Trophoblast cell (in vitro differentiated cells and primary cell): ENCODE results near the gene CCNI2.
A peak's percentile ranks its signal among the peaks of the same experiment; 100 is the strongest.

Experiments
- DNase-seq, 2 donors: peaks; one replicate each; pipeline ENCODE4 v3.0.0-alpha.2; 2016
- H2AFZ ChIP-seq: 2 replicates; pipeline ENCODE4 v1.6.1; 2013; ENCODE audit warnings: low read length, moderate library complexity, mild to moderate bottlenecking; ENCODE audit not compliant: insufficient read depth, poor library complexity
- H2AK5ac ChIP-seq: 2 replicates; pipeline ENCODE4 v1.6.1; 2013; ENCODE audit warnings: mild to moderate bottlenecking, low read length
- H2BK120ac ChIP-seq: 2 replicates; pipeline ENCODE4 v1.6.1; 2013; ENCODE audit warnings: low read length, mild to moderate bottlenecking, moderate library complexity; ENCODE audit not compliant: insufficient read depth, poor library complexity
- H2BK12ac ChIP-seq: 2 replicates; pipeline ENCODE4 v1.6.1; 2013; ENCODE audit warnings: mild to moderate bottlenecking, low read length, moderate library complexity
- H2BK5ac ChIP-seq: 2 replicates; pipeline ENCODE4 v1.6.1; 2013; ENCODE audit warnings: low read length, low read depth, moderate library complexity, mild to moderate bottlenecking; ENCODE audit not compliant: poor library complexity
- H3K14ac ChIP-seq: 2 replicates; pipeline ENCODE4 v1.6.1; 2013; ENCODE audit warnings: mild to moderate bottlenecking, low read length
- H3K18ac ChIP-seq: 2 replicates; pipeline ENCODE4 v1.6.1; 2013; ENCODE audit warnings: mild to moderate bottlenecking, low read length
- H3K23ac ChIP-seq: 2 replicates; pipeline ENCODE4 v1.6.1; 2013; ENCODE audit warnings: low read length
- H3K27ac ChIP-seq: 2 replicates; pipeline ENCODE4 v1.5.1; 2013; ENCODE audit warnings: low read depth, mild to moderate bottlenecking, inconsistent platforms, low read length, moderate library complexity
- H3K27me3 ChIP-seq: 2 replicates; pipeline ENCODE4 v1.6.1; 2013; ENCODE audit warnings: inconsistent platforms, mild to moderate bottlenecking, low read length, moderate library complexity; ENCODE audit not compliant: insufficient read depth
- H3K36me3 ChIP-seq, 2 experiments: 1 replicate in 1 of 2; 2 replicates in 1 of 2; pipeline ENCODE4 v1.6.1; 2013; ENCODE audit warnings: low read length in 2 of 2, mild to moderate bottlenecking in 2 of 2, moderate library complexity in 1 of 2; ENCODE audit not compliant: insufficient read depth in 2 of 2, control insufficient read depth in 1 of 2
- H3K4ac ChIP-seq: 2 replicates; pipeline ENCODE4 v1.6.1; 2013; ENCODE audit warnings: low read depth, mild to moderate bottlenecking, low read length, moderate library complexity
- H3K4me1 ChIP-seq, 2 experiments: 1 replicate in 1 of 2; 2 replicates in 1 of 2; pipeline ENCODE4 v1.6.1; 2013; ENCODE audit warnings: low read length in 2 of 2, mild to moderate bottlenecking in 2 of 2, moderate library complexity in 1 of 2; ENCODE audit not compliant: insufficient read depth in 2 of 2, control insufficient read depth in 1 of 2
- H3K4me2 ChIP-seq: 2 replicates; pipeline ENCODE4 v1.6.1; 2013; ENCODE audit warnings: inconsistent platforms, mild to moderate bottlenecking, low read length, moderate library complexity
- H3K4me3 ChIP-seq: 2 replicates; pipeline ENCODE4 v1.5.1; 2013; ENCODE audit warnings: mild to moderate bottlenecking, low read depth, low read length, inconsistent platforms
- H3K79me1 ChIP-seq: one replicate; pipeline ENCODE4 v1.6.1; 2013; ENCODE audit warnings: low read length
- H3K79me2 ChIP-seq: 2 replicates; pipeline ENCODE4 v1.6.1; 2013; ENCODE audit warnings: low read length, mild to moderate bottlenecking; ENCODE audit not compliant: control insufficient read depth, insufficient read depth, poor library complexity
- H3K9ac ChIP-seq: 2 replicates; pipeline ENCODE4 v1.6.1; 2013; ENCODE audit warnings: mild to moderate bottlenecking, low read length
- H3K9me3 ChIP-seq: 2 replicates; pipeline ENCODE4 v1.6.1; 2013; ENCODE audit warnings: low read depth, mild to moderate bottlenecking, control low read depth, inconsistent platforms, low read length; ENCODE audit not compliant: insufficient read depth
- H4K12ac ChIP-seq: 2 replicates; pipeline ENCODE4 v1.6.1; 2013; ENCODE audit warnings: low read depth, mild to moderate bottlenecking, low read length, moderate library complexity
- H4K8ac ChIP-seq: 2 replicates; pipeline ENCODE4 v1.6.1; 2013; ENCODE audit warnings: low read depth, mild to moderate bottlenecking, low read length, moderate library complexity
- H4K91ac ChIP-seq: one replicate; pipeline ENCODE4 v1.6.1; 2013; ENCODE audit warnings: low read depth, mild to moderate bottlenecking, low read length, moderate library complexity
- WGBS: extraction: QIAGEN DNeasy Blood & Tissue Kit; methylation state at CpG from one replicate; pipeline ENCODE4 v1.1.7; 2013; ENCODE audit warnings: missing lambda C conversion rate; ENCODE audit not compliant: insufficient read length, insufficient coverage; ENCODE audit errors: extremely low coverage; 5-methylcytosine and 5-hydroxymethylcytosine counted together

Gene CCNI2

DNA sequence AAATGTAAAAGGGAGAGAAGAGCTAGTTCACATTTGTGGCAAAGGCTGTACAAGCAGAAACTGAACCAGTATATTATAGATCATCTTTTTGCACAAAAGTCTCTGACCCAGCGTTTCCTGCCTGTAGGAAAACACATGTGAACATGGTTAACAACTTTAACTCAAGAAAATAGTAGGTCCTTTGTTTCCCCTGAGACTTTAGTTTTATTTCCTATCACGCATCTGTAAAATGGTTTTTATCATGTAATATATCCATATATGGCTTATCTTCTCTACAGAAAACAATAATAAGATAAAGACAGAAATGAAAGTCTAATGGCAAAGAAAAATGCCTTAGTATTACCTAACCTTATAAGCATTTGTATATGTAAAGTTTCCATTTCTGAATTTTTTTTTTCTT, 12.5 kb upstream of the CCNI2 start:
- no peak overlapping the region for H3K9ac ChIP-seq
- H3K4me3 ChIP-seq, result no peak overlapping the region
- no peaks in the 10 kb centered on the region for H3K27me3 ChIP-seq
- H4K12ac ChIP-seq, result no peak overlapping the region
- H2BK120ac ChIP-seq, result no peak overlapping the region
- H4K91ac ChIP-seq, result no peak overlapping the region
- no peak for DNase-seq
- H2AFZ ChIP-seq, result no peak overlapping the region
- no peak overlapping the region for H2AK5ac ChIP-seq
- H4K8ac ChIP-seq, result no peak overlapping the region
- peaks cover 4% of the 10 kb centered on the region for H3K79me2 ChIP-seq
- no peak overlapping the region for H3K23ac ChIP-seq
- no peak overlapping the region for H3K27ac ChIP-seq
- no peak overlapping the region for H2BK5ac ChIP-seq
- H3K18ac ChIP-seq, result no peak overlapping the region
- peaks cover 3 to 4% of the 10 kb centered on the region in 2 experiments for H3K4me1 ChIP-seq
- no CpG with 5 or more reads among the region's 2 CpGs for whole genome bisulfite sequencing
- H3K14ac ChIP-seq, result no peak overlapping the region
- H3K9me3 ChIP-seq, result no peaks in the 10 kb centered on the region
- no peak overlapping the region for H2BK12ac ChIP-seq
- no peak overlapping the region for H3K4ac ChIP-seq
- peaks cover 4% of the 10 kb centered on the region for H3K79me1 ChIP-seq
- H3K4me2 ChIP-seq, result no peak overlapping the region
- H3K36me3 ChIP-seq, result peaks cover 2 to 8% of the 10 kb centered on the region in 2 experiments

DNA sequence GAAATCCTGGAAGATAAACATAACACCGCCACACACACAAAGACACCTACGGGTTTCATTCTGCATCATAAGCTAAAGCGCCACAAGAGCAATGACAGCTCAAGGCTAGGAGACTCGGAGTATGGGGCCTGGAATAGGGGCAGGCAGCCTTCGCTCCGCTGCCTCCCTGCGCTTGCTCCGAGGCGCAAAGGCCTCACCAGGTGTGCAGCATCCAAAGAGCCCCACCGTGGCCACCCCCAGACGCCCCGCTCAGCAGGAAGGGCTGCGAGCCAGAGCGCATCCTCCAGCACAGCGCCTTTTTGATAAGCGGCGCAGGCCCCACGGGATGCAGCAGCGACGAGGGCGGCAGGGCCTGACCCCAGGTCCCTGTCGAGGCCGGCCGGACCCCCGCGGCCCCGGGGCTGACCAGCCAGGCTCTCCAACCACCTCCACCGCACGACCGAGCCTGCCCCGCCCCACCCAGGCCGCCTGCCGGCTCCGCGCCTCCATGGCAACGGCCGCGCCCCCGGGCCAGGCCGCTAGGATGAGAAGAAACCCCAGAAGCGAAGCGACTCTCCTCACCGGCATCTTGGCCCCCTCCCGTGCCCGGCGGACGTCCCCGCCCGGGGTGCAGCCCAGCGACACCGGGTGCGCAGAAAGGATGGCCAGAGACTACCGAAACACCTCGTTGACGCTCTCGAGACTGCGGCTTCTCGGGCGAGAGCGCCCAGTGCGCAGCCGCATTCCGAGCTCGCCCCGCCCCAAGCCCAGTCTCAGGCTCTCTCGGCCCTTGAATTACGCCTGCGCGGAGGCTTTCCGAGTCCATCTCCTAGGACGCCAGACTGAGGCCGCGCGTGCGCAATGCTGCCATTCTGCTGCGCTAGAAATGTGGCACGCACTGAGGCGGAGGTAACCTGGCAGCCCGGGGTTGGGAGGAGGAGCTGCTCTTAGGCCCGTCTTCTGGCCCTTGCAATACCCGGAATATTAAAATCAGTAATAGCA, 10.1 kb upstream of the CCNI2 start, which contains the start of gene KIF3A:
Gene KIF3A (minus strand): TSS at position 694 of the 981 bp plus-strand sequence. CDS start 127 bp downstream, at position 567.
- Histone ChIP-seq H2AK5ac (peak within 1 kb of the TSS; percentile 18), H3K27ac (peak within 1 kb of the TSS; percentile 10), H3K14ac (peak within 1 kb of the TSS; percentile 68), H3K9me3 (no peaks in the 10 kb centered on the region), H3K4me3 (peak within 1 kb of the TSS; percentile 91), H2BK5ac (peak within 1 kb of the TSS; percentile 75), H3K79me2 (peaks cover 4% of the 10 kb centered on the region), H2AFZ (peak within 1 kb of the TSS; percentile 98), H3K4me1 (peaks cover 3 to 4% of the 10 kb centered on the region in 2 experiments), H3K27me3 (no peaks in the 10 kb centered on the region), H3K23ac (no peak within 1 kb of the TSS), H3K4me2 (peak within 1 kb of the TSS; percentile 83), H4K12ac (peak within 1 kb of the TSS; percentile 79), H3K18ac (peak within 1 kb of the TSS; percentile 76), H3K4ac (peak within 1 kb of the TSS; percentile 43), H4K8ac (peak within 1 kb of the TSS; percentile 70), H4K91ac (peak within 1 kb of the TSS; percentile 78), H2BK120ac (peak within 1 kb of the TSS; percentile 61), H3K79me1 (peaks cover 5% of the 10 kb centered on the region), H3K36me3 (peaks cover 0 to 3% of the 10 kb centered on the region in 2 experiments), H2BK12ac (peak within 1 kb of the TSS; percentile 91), H3K9ac (peak within 1 kb of the TSS; percentile 78)
- WGBS, result no CpG with 5 or more reads among the region's 81 CpGs
- peak; percentile 100 for DNase-seq

- WGBS, result no CpG with 5 or more reads among the region's 9 CpGs
These were observed 9.1 kb upstream of the CCNI2 start for GRCh38 chr5:132737982-132738681.

DNA sequence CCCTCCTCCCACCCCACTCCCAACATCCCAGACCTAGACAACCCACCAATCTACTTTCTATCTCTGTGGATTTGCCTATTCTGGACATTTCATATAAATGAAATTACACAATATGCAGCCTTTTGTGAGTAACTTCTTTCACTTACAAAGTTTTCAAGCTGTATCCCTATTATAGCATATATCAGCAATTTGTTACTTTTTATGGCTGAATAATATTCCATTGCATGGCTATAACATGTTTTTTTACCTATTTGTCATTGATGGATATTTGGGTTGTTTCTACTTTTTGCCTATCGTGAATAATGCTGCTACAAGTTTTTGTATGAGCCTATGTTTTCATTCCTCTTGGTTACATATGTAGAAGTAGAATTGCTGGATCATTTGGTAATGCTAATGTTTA, 8.0 kb upstream of the CCNI2 start:
- H2BK5ac ChIP-seq, result no peak overlapping the region
- H3K79me1 ChIP-seq, result peaks cover 7% of the 10 kb centered on the region
- no peak for DNase-seq
- H3K79me2 ChIP-seq, result peaks cover 4% of the 10 kb centered on the region
- H3K9ac ChIP-seq, result no peak overlapping the region
- no peak overlapping the region for H4K12ac ChIP-seq
- H3K9me3 ChIP-seq, result peaks cover 2% of the 10 kb centered on the region
- no peak overlapping the region for H2AFZ ChIP-seq
- H3K23ac ChIP-seq, result no peak overlapping the region
- no peak overlapping the region for H3K4ac ChIP-seq
- H3K4me1 ChIP-seq, result peaks cover 3 to 4% of the 10 kb centered on the region in 2 experiments
- no peak overlapping the region for H2AK5ac ChIP-seq
- H3K27me3 ChIP-seq, result no peaks in the 10 kb centered on the region
- no peak overlapping the region for H3K4me3 ChIP-seq
- no peak overlapping the region for H2BK12ac ChIP-seq
- no peak overlapping the region for H4K91ac ChIP-seq
- no peaks in the 10 kb centered on the region for H3K36me3 ChIP-seq
- no CpG with 5 or more reads among the region's 1 CpG for WGBS
- no peak overlapping the region for H3K27ac ChIP-seq
- no peak overlapping the region for H3K4me2 ChIP-seq
- no peak overlapping the region for H2BK120ac ChIP-seq
- H4K8ac ChIP-seq, result no peak overlapping the region
- H3K14ac ChIP-seq, result no peak overlapping the region
- H3K18ac ChIP-seq, result no peak overlapping the region

More at GRCh38 chr5:132737982-132738681, 9.1 kb upstream of the CCNI2 start:
- H3K4ac ChIP-seq, result no peak overlapping the region
- no peak overlapping the region for H2AK5ac ChIP-seq
- peak overlapping the region; percentile 91 for H2BK12ac ChIP-seq
- DNase-seq, result peak; percentile 72 to 90
- H3K4me1 ChIP-seq, result peaks cover 3 to 4% of the 10 kb centered on the region in 2 experiments
- H3K4me3 ChIP-seq, result no peak overlapping the region
- peak overlapping the region; percentile 50 for H4K12ac ChIP-seq
- peak overlapping the region; percentile 78 for H4K91ac ChIP-seq
- peaks cover 4% of the 10 kb centered on the region for H3K79me2 ChIP-seq
- H3K36me3 ChIP-seq, result peaks cover 0 to 3% of the 10 kb centered on the region in 2 experiments
- H2BK5ac ChIP-seq, result peak overlapping the region; percentile 75
- no peak overlapping the region for H3K9ac ChIP-seq
- peak overlapping the region; percentile 56 for H3K4me2 ChIP-seq
- H3K27ac ChIP-seq, result peak overlapping the region; percentile 4
- H3K9me3 ChIP-seq, result peaks cover 2% of the 10 kb centered on the region
- peak overlapping the region; percentile 68 for H3K14ac ChIP-seq
- H2AFZ ChIP-seq, result peak overlapping the region; percentile 98
- H4K8ac ChIP-seq, result peak overlapping the region; percentile 32
- H3K27me3 ChIP-seq, result no peaks in the 10 kb centered on the region
- H2BK120ac ChIP-seq, result no peak overlapping the region
- H3K23ac ChIP-seq, result no peak overlapping the region
- peaks cover 7% of the 10 kb centered on the region for H3K79me1 ChIP-seq
- H3K18ac ChIP-seq, result no peak overlapping the region
